ENCODE data around the gene STXBP4.
A peak's percentile ranks its signal among the peaks of the same experiment; 100 is the strongest.

STXBP4 gene

GRCh38 chr17:55037828-55038227 is 69.3 kb downstream of the STXBP4 start:
- DNase-seq (ENCODE audit: low read depth): peak; percentile 78
- H3K4me3 ChIP-seq (ENCODE audit: low read depth, low read length): no peak overlapping the region

GRCh38 chr17:55038291-55038690 is 69.7 kb downstream of the STXBP4 start:
- no peak for TF ChIP-seq CTCF (IDR thresholded peaks at IDR 0.05; ENCODE audit: insufficient read depth, low read depth, low read length, missing control alignments)
- no peak for DNase-seq (ENCODE audit: low read depth)
- H3K4me3 ChIP-seq (ENCODE audit: low read depth, low read length): no peak overlapping the region

More at GRCh38 chr17:55037828-55038227, 69.3 kb downstream of the STXBP4 start:
- TF ChIP-seq CTCF (IDR thresholded peaks at IDR 0.05; ENCODE audit: insufficient read depth, low read depth, low read length, missing control alignments): no peak

- H3K4me3 ChIP-seq (ENCODE audit: low read depth, low read length): no peak overlapping the region
- no peak for DNase-seq (ENCODE audit: low read depth)
- TF ChIP-seq CTCF (IDR thresholded peaks at IDR 0.05; ENCODE audit: insufficient read depth, low read depth, low read length, missing control alignments): no peak
Observed at GRCh38 chr17:55040611-55041010, 72.0 kb downstream of the STXBP4 start.

GRCh38 chr17:55053855-55054254 is 85.3 kb downstream of the STXBP4 start:
- TF ChIP-seq CTCF (IDR thresholded peaks at IDR 0.05; ENCODE audit: insufficient read depth, low read depth, low read length, missing control alignments): peak; percentile 11
- no peak overlapping the region for H3K4me3 ChIP-seq (ENCODE audit: low read depth, low read length)
- no peak for DNase-seq (ENCODE audit: low read depth)

GRCh38 chr17:55054429-55054828 is 85.9 kb downstream of the STXBP4 start:
- no peak overlapping the region for H3K4me3 ChIP-seq (ENCODE audit: low read depth, low read length)
- DNase-seq (ENCODE audit: low read depth): no peak
- TF ChIP-seq CTCF (IDR thresholded peaks at IDR 0.05; ENCODE audit: insufficient read depth, low read depth, low read length, missing control alignments): no peak

GRCh38 chr17:55056526-55056925 is 88.0 kb downstream of the STXBP4 start:
- no peak overlapping the region for H3K4me3 ChIP-seq (ENCODE audit: low read depth, low read length)
- DNase-seq (ENCODE audit: low read depth): no peak

More at GRCh38 chr17:55056526-55056925, 88.0 kb downstream of the STXBP4 start:
- no peak for TF ChIP-seq CTCF (IDR thresholded peaks at IDR 0.05; ENCODE audit: insufficient read depth, low read depth, low read length, missing control alignments)
